B cell (primary cell): ENCODE data around the gene RIC3. TPM values are rescaled to one million over a fixed set of nuclear protein-coding genes. Genes with fewer than 3 reads are reported as not detected.

Experiments used
- ATAC-seq: fragments of 200-7000 bp; cut with Tn5 transposase; one replicate; pipeline ENCODE4 v1.10.0; 2021; ENCODE audit warnings: low read depth, mild to moderate bottlenecking, moderate number of reproducible peaks, moderate library complexity
- CTCF ChIA-PET: fragments of 350-600 bp; sonication (Branson Sonifier 250); formaldehyde crosslinking; loops from one replicate; lab custom pipeline; 2021; ENCODE audit warnings: antibody characterized with exemption, inconsistent platforms; lab: Charles Lee
- POLR2A ChIA-PET: fragments of 350-600 bp; sonication (Branson Sonifier 250); formaldehyde crosslinking; loops from one replicate; lab custom pipeline; 2021; ENCODE audit warnings: antibody characterized with exemption; lab: Charles Lee
- DNase-seq: peaks from one replicate; pipeline ENCODE4 v3.0.0; 2013
- H2AFZ ChIP-seq: 2 replicates; pipeline ENCODE4 v1.6.1; 2012; ENCODE audit warnings: mild to moderate bottlenecking, low read depth, low read length; ENCODE audit not compliant: insufficient read depth, poor library complexity, severe bottlenecking
- H3K27ac ChIP-seq, 2 donors: 1 replicate in 1 of 2; 2 replicates in 1 of 2; pipeline ENCODE4 v1.5.1; 2012 to 2013; ENCODE audit warnings: low read length in 2 of 2, mild to moderate bottlenecking in 2 of 2, moderate library complexity in 1 of 2
- H3K27me3 ChIP-seq, 4 experiments: fragments of 200-600 bp in 1 of 4; sonication (generic) in 1 of 4; replicated peaks in 1 of 4; 1 replicate in 2 of 4; 2 replicates in 2 of 4; pipeline versions ENCODE4 v1.6.1 to v1.7.0; 2013 to 2016; ENCODE audit warnings: low read length in 3 of 4, mild to moderate bottlenecking in 2 of 4, mixed read lengths in 1 of 4, moderate library complexity in 1 of 4; ENCODE audit not compliant: insufficient read depth in 4 of 4, control insufficient read depth in 3 of 4; ENCODE audit errors: control extremely low read depth in 1 of 4
- H3K36me3 ChIP-seq, 2 experiments: replicated peaks in 1 of 2; 1 replicate in 1 of 2; 2 replicates in 1 of 2; pipeline versions ENCODE4 v1.6.1 to v1.7.1; 2013; ENCODE audit warnings: low read length in 1 of 2; ENCODE audit not compliant: insufficient read depth in 2 of 2, control insufficient read depth in 1 of 2; ENCODE audit errors: control extremely low read depth in 1 of 2, extremely low read depth in 1 of 2
- H3K4me1 ChIP-seq, 2 donors: fragments of 200-600 bp in 1 of 2; sonication (generic) in 1 of 2; 1 replicate in 1 of 2; 2 replicates in 1 of 2; pipeline versions ENCODE4 v1.5.1 to v1.6.1; 2013 to 2017; ENCODE audit warnings: low read length in 2 of 2; ENCODE audit not compliant: control insufficient read depth in 2 of 2, insufficient read depth in 2 of 2
- H3K4me2 ChIP-seq: replicated peaks from 2 replicates; pipeline ENCODE3; 2012; ENCODE audit warnings: mild to moderate bottlenecking, low read depth, low read length; ENCODE audit not compliant: poor library complexity, severe bottlenecking
- H3K4me3 ChIP-seq, 5 experiments: fragments of 200-600 bp in 1 of 5; sonication (generic) in 1 of 5; 1 replicate in 3 of 5; 2 replicates in 2 of 5; pipeline versions ENCODE4 v1.5.1 to v1.7.0; 2011 to 2016; ENCODE audit warnings: low read length in 4 of 5, mild to moderate bottlenecking in 4 of 5, low read depth in 2 of 5, control low read depth in 1 of 5, moderate library complexity in 1 of 5; ENCODE audit not compliant: insufficient read depth in 1 of 5; ENCODE audit errors: control extremely low read depth in 1 of 5, extremely low read depth in 1 of 5
- H3K79me2 ChIP-seq: fragments of 200-600 bp; sonication (generic); one replicate; pipeline ENCODE4 v1.6.0; 2016; ENCODE audit warnings: low read length; ENCODE audit not compliant: control insufficient read depth, insufficient read depth
- H3K9ac ChIP-seq: fragments of 200-600 bp; sonication (generic); 2 replicates; pipeline ENCODE4 v1.6.1; 2017; ENCODE audit warnings: mild to moderate bottlenecking, low read length, moderate library complexity
- H3K9me3 ChIP-seq, 3 donors: one replicate each; pipeline versions ENCODE4 v1.6.1 to v1.7.1; 2013; ENCODE audit warnings: low read length in 2 of 3; ENCODE audit not compliant: control insufficient read depth in 2 of 3, insufficient read depth in 1 of 3; ENCODE audit errors: control extremely low read depth in 1 of 3
- H4K20me1 ChIP-seq: 2 replicates; pipeline ENCODE4 v1.6.0; 2012; ENCODE audit warnings: mild to moderate bottlenecking, low read length; ENCODE audit not compliant: insufficient read depth, control insufficient read depth, poor library complexity, severe bottlenecking
- H3K27ac Mint-ChIP-seq: one replicate; pipeline ENCODE4 v1.8.0; 2021; ENCODE audit warnings: mixed read lengths
- H3K27me3 Mint-ChIP-seq: one replicate; pipeline ENCODE4 v1.8.0; 2021; ENCODE audit warnings: mixed read lengths
- H3K4me1 Mint-ChIP-seq: one replicate; pipeline ENCODE4 v1.8.0; 2021; ENCODE audit warnings: mixed read lengths
- H3K4me3 Mint-ChIP-seq: one replicate; pipeline ENCODE4 v1.8.0; 2021; ENCODE audit warnings: mixed read lengths
- H3K9me3 Mint-ChIP-seq: one replicate; pipeline ENCODE4 v1.8.0; 2022; ENCODE audit warnings: mixed read lengths; ENCODE audit not compliant: insufficient read depth
- CTCF ChIP-seq: fragments of 200-600 bp; IDR thresholded peaks from one replicate; pipeline ENCODE4 v1.8.0; 2022; ENCODE audit warnings: antibody characterized with exemption, mild to moderate bottlenecking
- EZH2 ChIP-seq: IDR thresholded peaks from 2 replicates; pipeline ENCODE4 v1.6.1; 2012; ENCODE audit warnings: borderline replicate concordance, low read depth, mild to moderate bottlenecking, moderate library complexity, low read length; ENCODE audit not compliant: insufficient read depth, poor library complexity, severe bottlenecking
- WGBS: methylation state at CpG from one replicate; pipeline ENCODE4 v1.1.5; 2013; ENCODE audit warnings: missing lambda C conversion rate; ENCODE audit not compliant: insufficient coverage; 5-methylcytosine and 5-hydroxymethylcytosine counted together
- intact Hi-C: fragments of 100-400 bp; cut with micrococcal nuclease; formaldehyde crosslinking; loops from one replicate; pipeline ENCODE4 v1.10.0; 2022
- polyA plus RNA-seq: library from polyadenylated mRNA; depleted of rRNA; stranded (reverse); fragments of >200 nt; gene quantifications from 2 replicates; pipeline ENCODE4 v1.2.3, GENCODE V29; 2012
- total RNA-seq, 2 donors: library from RNA; stranded (reverse); fragments of 120-200 nt in 1 of 2; gene quantifications; 1 replicate in 1 of 2; 2 replicates in 1 of 2; pipeline versions ENCODE4 v1.2.3 to v1.2.4, GENCODE V29; 2013 to 2022

Gene RIC3
- total and polyA plus RNA-seq, 2 donors (not counting 1 experiment from before 2014, with no cell fraction given): 62.4 to 74.6 TPM

DNA sequence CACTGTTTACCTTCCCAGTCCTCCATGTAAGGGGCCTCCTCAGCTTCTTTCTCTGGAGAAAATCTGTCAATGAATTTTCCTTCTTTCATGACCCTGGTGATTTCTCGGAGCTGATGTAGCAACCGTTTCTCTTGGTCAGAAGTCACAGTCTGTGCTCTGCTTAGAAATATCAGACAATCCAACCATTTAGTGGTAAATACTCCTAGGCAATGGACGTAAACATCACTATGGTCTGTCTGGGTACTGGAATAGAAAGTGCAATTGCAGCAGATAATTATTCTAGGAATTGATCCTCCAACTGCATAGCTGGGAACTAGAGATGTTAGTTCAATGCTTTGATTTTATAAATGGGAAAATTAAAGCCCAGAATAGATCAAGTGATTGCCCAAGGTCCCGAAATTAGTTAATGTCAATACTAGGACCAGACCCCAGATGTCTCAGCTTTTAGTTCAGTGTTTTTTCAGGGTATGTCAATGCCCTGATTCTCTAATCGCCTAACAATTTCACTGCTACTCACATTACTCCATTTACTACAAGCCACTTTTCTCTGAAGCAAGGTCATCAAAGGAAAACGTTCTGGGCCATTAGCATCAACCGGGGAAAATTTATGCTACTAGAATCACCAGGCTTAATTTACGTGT, 42.1 kb downstream of the RIC3 start:
- no peak overlapping the region for H3K4me3 Mint-ChIP-seq
- Histone ChIP-seq H3K4me3 (no peak overlapping the region), H3K27ac (no peak overlapping the region), H3K27me3 (no peaks in the 10 kb centered on the region), H3K9me3 (no peaks in the 10 kb centered on the region), H3K36me3 (peaks cover 0 to 7% of the 10 kb centered on the region in 2 experiments), H3K4me1 (no peaks in the 10 kb centered on the region), H3K79me2 (no peaks in the 10 kb centered on the region), H3K9ac (no peak overlapping the region), H3K4me2 (no peak overlapping the region), H4K20me1 (no peaks in the 10 kb centered on the region), H2AFZ (no peak overlapping the region)
- no peaks in the 10 kb centered on the region for H3K4me1 Mint-ChIP-seq
- no peak for TF ChIP-seq CTCF
- TF ChIP-seq EZH2: no peak
- H3K9me3 Mint-ChIP-seq: no peaks in the 10 kb centered on the region
- ATAC-seq: no peak
- ChIA-PET CTCF (interaction anchor here (1.2 kb wide), 1 partner anchor 28 kb away, joined by 6 read pairs; no protein-coding TSS in a partner anchor), POLR2A (no interaction called here)
- intact Hi-C loops: no loop called here
- 96% methylated on average over 3 of the region's 8 CpGs for WGBS
- H3K27ac Mint-ChIP-seq: no peak overlapping the region
- H3K27me3 Mint-ChIP-seq: no peaks in the 10 kb centered on the region
- DNase-seq: no peak

- Mint-ChIP-seq H3K27ac (no peak overlapping the region), H3K4me3 (no peak overlapping the region), H3K9me3 (peaks cover 3% of the 10 kb centered on the region), H3K27me3 (no peaks in the 10 kb centered on the region), H3K4me1 (no peaks in the 10 kb centered on the region)
- intact Hi-C loops: no loop called here
- Histone ChIP-seq H3K4me2 (no peak overlapping the region), H3K4me1 (no peaks in the 10 kb centered on the region), H3K79me2 (no peaks in the 10 kb centered on the region), H2AFZ (no peak overlapping the region), H3K27ac (no peak overlapping the region), H3K36me3 (peaks cover 0 to 8% of the 10 kb centered on the region in 2 experiments), H4K20me1 (no peaks in the 10 kb centered on the region), H3K9me3 (no peaks in the 10 kb centered on the region), H3K9ac (no peak overlapping the region), H3K4me3 (no peak overlapping the region), H3K27me3 (no peaks in the 10 kb centered on the region)
- WGBS: no CpG with 5 or more reads among the region's 1 CpG
- ATAC-seq: no peak
- ChIA-PET CTCF (interaction anchor here (0.7 to 1.8 kb wide), 2 partner anchors 23 to 50 kb away, joined by 3 to 7 read pairs; no protein-coding TSS in a partner anchor), POLR2A (no interaction called here)
- no peak for TF ChIP-seq EZH2
- no peak for TF ChIP-seq CTCF
- DNase-seq: no peak
Measured at GRCh38 chr11:8122173-8122764, 46.6 kb downstream of the RIC3 start.
